HepG2 (cell line): ENCODE measurements around the gene ZNF101. TPM values are rescaled to one million over a fixed set of nuclear protein-coding genes. Genes with fewer than 3 reads are reported as not detected.

ENCODE experiments used
- CCDC6 ChIP-seq: sonication (generic); formaldehyde crosslinking; IDR thresholded peaks from 2 replicates; pipeline ENCODE4 v1.8.1; 2022; ENCODE audit warnings: mild to moderate bottlenecking, missing genetic modification reagents, moderate library complexity
- GABPB1 ChIP-seq: IDR thresholded peaks from 2 replicates; pipeline ENCODE4 v1.6.1; 2016; ENCODE audit warnings: mild to moderate bottlenecking, missing genetic modification reagents, moderate library complexity, missing compliant biosample characterization
- GATAD1 ChIP-seq: IDR thresholded peaks from 2 replicates; pipeline ENCODE4 v1.6.1; 2016; ENCODE audit warnings: missing genetic modification reagents, missing compliant biosample characterization
- GMEB2 ChIP-seq: IDR thresholded peaks from 2 replicates; pipeline ENCODE4 v1.6.1; 2016; ENCODE audit warnings: missing biosample characterization, missing genetic modification reagents, low read depth
- HNRNPLL ChIP-seq: fragments of 200-400 bp; formaldehyde crosslinking; IDR thresholded peaks from 2 replicates; pipeline ENCODE4 v1.6.1; 2017; ENCODE audit warnings: mild to moderate bottlenecking, low read depth, low read length; ENCODE audit not compliant: poor library complexity, severe bottlenecking
- MAZ ChIP-seq, 2 experiments: sonication (generic) in 1 of 2; formaldehyde crosslinking in 1 of 2; IDR thresholded peaks; 2 replicates each; pipeline versions ENCODE4 v1.5.0 to v1.6.1; 2012 to 2020; ENCODE audit warnings: low read depth in 2 of 2, mild to moderate bottlenecking in 2 of 2, borderline replicate concordance in 1 of 2, improper control_type of control experiment in 1 of 2, low read length in 1 of 2, missing genetic modification reagents in 1 of 2, moderate library complexity in 1 of 2
- MXD4 ChIP-seq: IDR thresholded peaks from 2 replicates; pipeline ENCODE4 v1.6.1; 2016; ENCODE audit warnings: mild to moderate bottlenecking, missing biosample characterization, missing genetic modification reagents
- NFKBIZ ChIP-seq: IDR thresholded peaks from 2 replicates; pipeline ENCODE4 v1.6.1; 2018; ENCODE audit warnings: missing genetic modification reagents, missing compliant biosample characterization
- NR0B2 ChIP-seq: sonication (generic); formaldehyde crosslinking; IDR thresholded peaks from 2 replicates; pipeline ENCODE4 v1.4.0; 2020; ENCODE audit warnings: mild to moderate bottlenecking, missing genetic modification reagents
- ZHX1 ChIP-seq: sonication (generic); formaldehyde crosslinking; IDR thresholded peaks from 2 replicates; pipeline ENCODE4 v1.8.1; 2022; ENCODE audit warnings: low read depth, mild to moderate bottlenecking, missing genetic modification reagents
- ZNF512 ChIP-seq: sonication (generic); formaldehyde crosslinking; IDR thresholded peaks from 2 replicates; pipeline ENCODE4 v1.4.0; 2020; ENCODE audit warnings: mild to moderate bottlenecking, missing genetic modification reagents
- ZNF556 ChIP-seq: sonication (generic); formaldehyde crosslinking; IDR thresholded peaks from 2 replicates; pipeline ENCODE4 v1.4.0; 2020; ENCODE audit warnings: mild to moderate bottlenecking, missing genetic modification reagents, borderline replicate concordance
- ZNF607 ChIP-seq: sonication (generic); formaldehyde crosslinking; IDR thresholded peaks from 2 replicates; pipeline ENCODE4 v1.5.1; 2020; ENCODE audit warnings: missing genetic modification reagents, mild to moderate bottlenecking, borderline replicate concordance
- ZNF639 ChIP-seq: conservative IDR thresholded peaks from 2 replicates; pipeline ENCODE4 v1.6.1; 2018; ENCODE audit warnings: missing genetic modification reagents
- ZNF770 ChIP-seq: sonication (generic); formaldehyde crosslinking; IDR thresholded peaks from 2 replicates; pipeline ENCODE4 v1.5.0; 2020; ENCODE audit warnings: mild to moderate bottlenecking, missing genetic modification reagents
- ZSCAN31 ChIP-seq: sonication (generic); formaldehyde crosslinking; IDR thresholded peaks from 2 replicates; pipeline ENCODE4 v1.5.0; 2020; ENCODE audit warnings: low read depth, mild to moderate bottlenecking, missing genetic modification reagents
- polyA plus RNA-seq, 8 experiments: library from polyadenylated mRNA; depleted of rRNA in 3 of 8; stranded (reverse) in 7 of 8; unstranded in 1 of 8; fragments of >200 nt; fragmentation: Illumina TruSeq in 4 of 8; extraction: Trizol in 4 of 8; gene quantifications; 2 replicates each; pipeline versions ENCODE4 v1.2.1 to v1.2.3, GENCODE V29; 2011 to 2016; ENCODE audit warnings: low read depth in 4 of 8, missing spikeins in 1 of 8, mixed read lengths in 1 of 8; ENCODE audit not compliant: insufficient read depth in 1 of 8
- total RNA-seq, 5 experiments: library from RNA; depleted of rRNA; stranded (reverse); fragments of >200 nt; fragmentation: Illumina TruSeq; extraction: Trizol; gene quantifications; 2 replicates each; pipeline ENCODE4 v1.2.3, GENCODE V29; 2016; ENCODE audit warnings: low read depth in 1 of 5

The ZNF101 gene
- total and polyA plus RNA-seq, 2 of the 13 experiments (the other 11 are each of a cell fraction or from before 2014, with no cell fraction given): 12.9 to 28.9 TPM

GRCh38 chr19:19663256-19664120 lies 5.2 kb upstream of the ZNF101 start, which contains the start of gene ATP13A1 (continued):
- no peak for TF ChIP-seq ZNF556
- TF ChIP-seq GABPB1: peak; percentile 95
- TF ChIP-seq HNRNPLL: peak; percentile 46
- peak; percentile 78 for TF ChIP-seq ZSCAN31 (CRISPR knock-in tag)
- TF ChIP-seq ZHX1 (CRISPR knock-in tag): peak; percentile 69; the same call in 1 of the 2 replicates
- peak; percentile 63; the same call in 1 of the 2 replicates for TF ChIP-seq ZNF639 (CRISPR knock-in tag)
- peak; percentile 21; the same call in 1 of the 2 replicates for TF ChIP-seq NR0B2 (CRISPR knock-in tag)
- peak; percentile 90; the same call in 1 of the 2 replicates for TF ChIP-seq CCDC6 (CRISPR knock-in tag)
- TF ChIP-seq GMEB2 (CRISPR knock-in tag): no peak
- TF ChIP-seq ZNF512 (CRISPR knock-in tag): no peak
- 0 out of 2 replicates have a peak, but pooled peaks have one; percentile 16 for TF ChIP-seq MAZ (IDR thresholded peaks at IDR 0.05; ENCODE audit: borderline replicate concordance, low read depth, low read length)
- peak; percentile 84 for TF ChIP-seq MAZ (CRISPR knock-in tag; IDR thresholded peaks at IDR 0.05; ENCODE audit: low read depth)
- TF ChIP-seq ZNF607 (CRISPR knock-in tag): peak; percentile 14; the same call in 1 of the 2 replicates
- TF ChIP-seq GATAD1 (CRISPR knock-in tag): peak; percentile 88
- no peak for TF ChIP-seq NFKBIZ (CRISPR knock-in tag)
- TF ChIP-seq MXD4 (CRISPR knock-in tag): 0 out of 2 replicates have a peak, but pooled peaks have one; percentile 21
- peak; percentile 41; the same call in 1 of the 2 replicates for TF ChIP-seq ZNF770 (CRISPR knock-in tag)
